NCI-H446 treated with DMSO at 0.1 percent for 48 hours (cell line): ENCODE measurements around the gene TSSK2.

ENCODE experiments used
- DNase-seq: peaks from one replicate; lab custom pipeline; 2025; lab: John Stamatoyannopoulos, UW

The TSSK2 gene

GRCh38 chr22:19106886-19107729, 24.0 kb upstream of the TSSK2 start:
- DNase-seq = no peak

GRCh38 chr22:19107730-19108074, 23.4 kb upstream of the TSSK2 start:
- DNase-seq = no peak

- DNase-seq = no peak
These were observed 22.3 kb upstream of the TSSK2 start for GRCh38 chr22:19108807-19109197.

- DNase-seq = no peak
These were observed 21.7 kb upstream of the TSSK2 start for GRCh38 chr22:19109198-19110063.

- DNase-seq = no peak
These were observed 21.0 kb upstream of the TSSK2 start for GRCh38 chr22:19110064-19110458.

- DNase-seq = no peak
These were observed 20.5 kb upstream of the TSSK2 start for GRCh38 chr22:19110646-19111045.

GRCh38 chr22:19111140-19111539, 20.0 kb upstream of the TSSK2 start:
- no peak for DNase-seq

GRCh38 chr22:19111584-19111983, 19.5 kb upstream of the TSSK2 start:
- no peak for DNase-seq

GRCh38 chr22:19113429-19113828, 17.7 kb upstream of the TSSK2 start:
- DNase-seq = no peak

- no peak for DNase-seq
These were observed 16.0 kb upstream of the TSSK2 start for GRCh38 chr22:19114984-19115552.

GRCh38 chr22:19115628-19116027, 15.5 kb upstream of the TSSK2 start:
- no peak for DNase-seq

GRCh38 chr22:19117111-19117512, 14.0 kb upstream of the TSSK2 start:
- no peak for DNase-seq

GRCh38 chr22:19118329-19118880, 12.7 kb upstream of the TSSK2 start:
- no peak for DNase-seq

- no peak for DNase-seq
These were observed 11.2 kb upstream of the TSSK2 start for GRCh38 chr22:19119949-19120348.

- DNase-seq = no peak
These were observed 10.1 kb upstream of the TSSK2 start for GRCh38 chr22:19120829-19121630.

GRCh38 chr22:19121631-19122142, 9.4 kb upstream of the TSSK2 start:
- no peak for DNase-seq

- DNase-seq = peak; percentile 89
These were observed 8.9 kb upstream of the TSSK2 start, which contains the start of gene DGCR2 for GRCh38 chr22:19122143-19122751. TSS of gene DGCR2 (minus strand) at chr22:19122412. CDS start at chr22:19122206, 206 bp downstream.

GRCh38 chr22:19122752-19123492, 8.2 kb upstream of the TSSK2 start:
- DNase-seq = no peak

- no peak for DNase-seq
These were observed 7.2 kb upstream of the TSSK2 start for GRCh38 chr22:19123936-19124335.

- DNase-seq = no peak
These were observed 6.7 kb upstream of the TSSK2 start for GRCh38 chr22:19124377-19124776.
